ENCODE measurements around the gene RMDN2. TPM values are rescaled to one million over a fixed set of nuclear protein-coding genes. Genes with fewer than 3 reads are reported as not detected.

RMDN2 gene
- total and polyA plus RNA-seq, 2 experiments from 2014 or later: 3.4 to 3.6 TPM

DNA sequence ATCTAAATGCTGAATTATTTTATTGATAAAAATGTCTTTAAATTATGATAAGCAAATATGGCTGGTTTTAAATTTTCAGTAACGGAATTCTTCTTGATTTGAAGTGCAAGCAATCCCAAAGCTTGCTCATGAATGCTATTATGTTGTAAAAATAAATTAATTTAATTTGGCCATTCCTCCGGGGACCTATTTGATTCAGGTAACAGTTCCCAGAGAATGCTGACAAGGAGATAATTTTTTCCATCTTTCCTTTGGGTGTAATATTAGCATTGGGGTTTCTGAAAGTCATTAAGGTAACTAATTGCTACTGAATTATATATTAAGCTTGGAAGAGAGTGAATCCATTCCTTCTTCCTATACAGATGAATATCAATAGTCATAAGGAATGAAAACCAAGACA, 12.5 kb upstream of the RMDN2 start (continued):
- TF ChIP-seq, protein P1, sequence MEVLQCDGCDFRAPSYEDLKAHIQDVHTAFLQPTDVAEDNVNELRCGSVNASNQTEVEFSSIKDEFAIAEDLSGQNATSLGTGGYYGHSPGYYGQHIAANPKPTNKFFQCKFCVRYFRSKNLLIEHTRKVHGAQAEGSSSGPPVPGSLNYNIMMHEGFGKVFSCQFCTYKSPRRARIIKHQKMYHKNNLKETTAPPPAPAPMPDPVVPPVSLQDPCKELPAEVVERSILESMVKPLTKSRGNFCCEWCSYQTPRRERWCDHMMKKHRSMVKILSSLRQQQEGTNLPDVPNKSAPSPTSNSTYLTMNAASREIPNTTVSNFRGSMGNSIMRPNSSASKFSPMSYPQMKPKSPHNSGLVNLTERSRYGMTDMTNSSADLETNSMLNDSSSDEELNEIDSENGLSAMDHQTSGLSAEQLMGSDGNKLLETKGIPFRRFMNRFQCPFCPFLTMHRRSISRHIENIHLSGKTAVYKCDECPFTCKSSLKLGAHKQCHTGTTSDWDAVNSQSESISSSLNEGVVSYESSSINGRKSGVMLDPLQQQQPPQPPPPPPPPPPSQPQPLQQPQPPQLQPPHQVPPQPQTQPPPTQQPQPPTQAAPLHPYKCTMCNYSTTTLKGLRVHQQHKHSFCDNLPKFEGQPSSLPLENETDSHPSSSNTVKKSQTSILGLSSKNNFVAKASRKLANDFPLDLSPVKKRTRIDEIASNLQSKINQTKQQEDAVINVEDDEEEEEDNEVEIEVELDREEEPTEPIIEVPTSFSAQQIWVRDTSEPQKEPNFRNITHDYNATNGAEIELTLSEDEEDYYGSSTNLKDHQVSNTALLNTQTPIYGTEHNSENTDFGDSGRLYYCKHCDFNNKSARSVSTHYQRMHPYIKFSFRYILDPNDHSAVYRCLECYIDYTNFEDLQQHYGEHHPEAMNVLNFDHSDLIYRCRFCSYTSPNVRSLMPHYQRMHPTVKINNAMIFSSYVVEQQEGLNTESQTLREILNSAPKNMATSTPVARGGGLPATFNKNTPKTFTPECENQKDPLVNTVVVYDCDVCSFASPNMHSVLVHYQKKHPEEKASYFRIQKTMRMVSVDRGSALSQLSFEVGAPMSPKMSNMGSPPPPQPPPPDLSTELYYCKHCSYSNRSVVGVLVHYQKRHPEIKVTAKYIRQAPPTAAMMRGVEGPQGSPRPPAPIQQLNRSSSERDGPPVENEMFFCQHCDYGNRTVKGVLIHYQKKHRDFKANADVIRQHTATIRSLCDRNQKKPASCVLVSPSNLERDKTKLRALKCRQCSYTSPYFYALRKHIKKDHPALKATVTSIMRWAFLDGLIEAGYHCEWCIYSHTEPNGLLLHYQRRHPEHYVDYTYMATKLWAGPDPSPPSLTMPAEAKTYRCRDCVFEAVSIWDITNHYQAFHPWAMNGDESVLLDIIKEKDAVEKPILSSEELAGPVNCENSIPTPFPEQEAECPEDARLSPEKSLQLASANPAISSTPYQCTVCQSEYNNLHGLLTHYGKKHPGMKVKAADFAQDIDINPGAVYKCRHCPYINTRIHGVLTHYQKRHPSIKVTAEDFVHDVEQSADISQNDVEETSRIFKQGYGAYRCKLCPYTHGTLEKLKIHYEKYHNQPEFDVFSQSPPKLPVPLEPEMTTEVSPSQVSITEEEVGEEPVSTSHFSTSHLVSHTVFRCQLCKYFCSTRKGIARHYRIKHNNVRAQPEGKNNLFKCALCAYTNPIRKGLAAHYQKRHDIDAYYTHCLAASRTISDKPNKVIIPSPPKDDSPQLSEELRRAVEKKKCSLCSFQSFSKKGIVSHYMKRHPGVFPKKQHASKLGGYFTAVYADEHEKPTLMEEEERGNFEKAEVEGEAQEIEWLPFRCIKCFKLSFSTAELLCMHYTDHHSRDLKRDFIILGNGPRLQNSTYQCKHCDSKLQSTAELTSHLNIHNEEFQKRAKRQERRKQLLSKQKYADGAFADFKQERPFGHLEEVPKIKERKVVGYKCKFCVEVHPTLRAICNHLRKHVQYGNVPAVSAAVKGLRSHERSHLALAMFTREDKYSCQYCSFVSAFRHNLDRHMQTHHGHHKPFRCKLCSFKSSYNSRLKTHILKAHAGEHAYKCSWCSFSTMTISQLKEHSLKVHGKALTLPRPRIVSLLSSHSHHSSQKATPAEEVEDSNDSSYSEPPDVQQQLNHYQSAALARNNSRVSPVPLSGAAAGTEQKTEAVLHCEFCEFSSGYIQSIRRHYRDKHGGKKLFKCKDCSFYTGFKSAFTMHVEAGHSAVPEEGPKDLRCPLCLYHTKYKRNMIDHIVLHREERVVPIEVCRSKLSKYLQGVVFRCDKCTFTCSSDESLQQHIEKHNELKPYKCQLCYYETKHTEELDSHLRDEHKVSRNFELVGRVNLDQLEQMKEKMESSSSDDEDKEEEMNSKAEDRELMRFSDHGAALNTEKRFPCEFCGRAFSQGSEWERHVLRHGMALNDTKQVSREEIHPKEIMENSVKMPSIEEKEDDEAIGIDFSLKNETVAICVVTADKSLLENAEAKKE (CRISPR knock-in tag; IDR thresholded peaks at IDR 0.05): no peak

DNA sequence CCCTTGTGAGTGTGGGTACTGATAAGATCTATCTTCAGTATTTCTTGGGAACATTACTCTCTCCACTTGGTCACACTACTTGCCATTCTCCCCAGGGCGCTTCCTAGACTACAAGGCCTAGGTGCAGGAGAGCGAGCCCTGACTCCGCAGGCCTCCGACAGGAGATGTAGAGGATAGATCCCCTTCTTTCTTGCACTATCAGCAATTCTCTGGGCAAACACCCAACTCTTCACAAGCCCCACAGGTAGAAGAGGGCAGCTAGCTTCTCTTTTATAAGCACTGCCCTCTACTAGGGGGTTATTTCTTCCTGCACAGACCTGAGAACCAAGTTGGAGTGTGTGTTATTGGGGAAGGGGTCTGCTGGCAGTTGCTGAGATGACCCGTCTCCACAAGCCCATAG, 10.7 kb upstream of the RMDN2 start:
- H3F3A ChIP-seq (replicated peaks; ENCODE audit: low read depth): no peaks in the 10 kb centered on the region
- H3K27ac Mint-ChIP-seq: no peak overlapping the region
- H3K36me3 ChIP-seq (ENCODE audit: insufficient read depth): no peaks in the 10 kb centered on the region
- H3K4me1 Mint-ChIP-seq: no peaks in the 10 kb centered on the region
- H3K27me3 ChIP-seq (ENCODE audit: insufficient read depth): no peaks in the 10 kb centered on the region
- H3K27ac ChIP-seq (ENCODE audit: low read depth): no peak overlapping the region
- DNase-seq (ENCODE audit: low spot score) (no peak), ATAC-seq (no peak)
- H3K9me3 Mint-ChIP-seq: no peaks in the 10 kb centered on the region
- no peak for TF ChIP-seq STAT1 (IDR thresholded peaks at IDR 0.05; ENCODE audit: unreplicated experiment)
- no peak for TF ChIP-seq EZH2 (IDR thresholded peaks at IDR 0.05; ENCODE audit: low read depth, unreplicated experiment)
- no peak for TF ChIP-seq EZH2phosphoT487 (IDR thresholded peaks at IDR 0.05; ENCODE audit: unreplicated experiment)
- TF ChIP-seq JUNB (IDR thresholded peaks at IDR 0.05; ENCODE audit: unreplicated experiment): no peak
- TF ChIP-seq, protein P1 (CRISPR knock-in tag; IDR thresholded peaks at IDR 0.05): no peak
- no peaks in the 10 kb centered on the region for H3K4me1 ChIP-seq (ENCODE audit: insufficient read depth)
- H3K4me3 ChIP-seq: no peak overlapping the region
- no peaks in the 10 kb centered on the region for H3K27me3 Mint-ChIP-seq (ENCODE audit: insufficient read depth, low read depth, poor library complexity)
- H3K4me2 ChIP-seq: no peak overlapping the region
- no peaks in the 10 kb centered on the region for H4K20me1 ChIP-seq (replicated peaks; ENCODE audit: insufficient read depth)
- no peaks in the 10 kb centered on the region for H3K79me2 ChIP-seq (replicated peaks; ENCODE audit: insufficient read depth)
- H3K36me3 Mint-ChIP-seq (ENCODE audit: low read depth): no peaks in the 10 kb centered on the region
- H2AFZ ChIP-seq: no peak overlapping the region
- H3K9me2 ChIP-seq (ENCODE audit: insufficient read depth): peaks cover 6% of the 10 kb centered on the region; the same call in 1 of the 2 replicates
- H3K4me3 Mint-ChIP-seq: no peak overlapping the region

Measured in GM23338 (cell line).